ENCODE data around the gene ICA1. TPM values are rescaled to one million over a fixed set of nuclear protein-coding genes. Genes with fewer than 3 reads are reported as not detected.

ICA1 gene
- total RNA-seq, 1 donor from 2014 or later, result 28.0 TPM

GRCh38 chr7:8228068-8228467, 33.9 kb downstream of the ICA1 start:
- no peak for DNase-seq (ENCODE audit: low read depth in 2 of 2)

- DNase-seq (ENCODE audit: low read depth in 2 of 2), result no peak
These were observed 34.7 kb downstream of the ICA1 start for GRCh38 chr7:8227261-8227660.

GRCh38 chr7:8226501-8226900, 35.5 kb downstream of the ICA1 start:
- no peak for DNase-seq (ENCODE audit: low read depth in 2 of 2)

- DNase-seq (ENCODE audit: low read depth in 2 of 2), result no peak
These were observed 40.4 kb downstream of the ICA1 start for GRCh38 chr7:8221567-8221966.

- no peak for DNase-seq (ENCODE audit: low read depth in 2 of 2)
These were observed 40.9 kb downstream of the ICA1 start for GRCh38 chr7:8221101-8221495.

GRCh38 chr7:8220376-8221100, 41.4 kb downstream of the ICA1 start:
- DNase-seq (ENCODE audit: low read depth in 2 of 2), result no peak

- peak; percentile 67 to 79 for DNase-seq (ENCODE audit: low read depth in 2 of 2)
These were observed 44.5 kb downstream of the ICA1 start for GRCh38 chr7:8217200-8218068.

- DNase-seq (ENCODE audit: low read depth in 2 of 2), result no peak
These were observed 45.7 kb downstream of the ICA1 start for GRCh38 chr7:8216334-8216690.

- no peak for DNase-seq (ENCODE audit: low read depth in 2 of 2)
These were observed 46.2 kb downstream of the ICA1 start for GRCh38 chr7:8215648-8216333.

- DNase-seq (ENCODE audit: low read depth in 2 of 2), result no peak
These were observed 47.6 kb downstream of the ICA1 start for GRCh38 chr7:8214244-8214824.

GRCh38 chr7:8213381-8213780, 48.6 kb downstream of the ICA1 start:
- DNase-seq (ENCODE audit: low read depth in 2 of 2), result no peak

GRCh38 chr7:8212638-8213037, 49.3 kb downstream of the ICA1 start:
- DNase-seq (ENCODE audit: low read depth in 2 of 2), result no peak

GRCh38 chr7:8211725-8212096, 50.3 kb downstream of the ICA1 start:
- no peak for DNase-seq (ENCODE audit: low read depth in 2 of 2)

GRCh38 chr7:8210845-8211724, 50.9 kb downstream of the ICA1 start:
- no peak for DNase-seq (ENCODE audit: low read depth in 2 of 2)

GRCh38 chr7:8209353-8209752, 52.6 kb downstream of the ICA1 start:
- no peak for DNase-seq (ENCODE audit: low read depth in 2 of 2)

GRCh38 chr7:8208816-8209215, 53.2 kb downstream of the ICA1 start:
- no peak for DNase-seq (ENCODE audit: low read depth in 2 of 2)

- DNase-seq (ENCODE audit: low read depth in 2 of 2), result no peak
These were observed 55.0 kb downstream of the ICA1 start for GRCh38 chr7:8206956-8207355.

GRCh38 chr7:8205537-8205936, 56.4 kb downstream of the ICA1 start:
- no peak for DNase-seq (ENCODE audit: low read depth in 2 of 2)

GRCh38 chr7:8205031-8205387, 57.0 kb downstream of the ICA1 start:
- DNase-seq (ENCODE audit: low read depth in 2 of 2), result no peak

GRCh38 chr7:8204339-8205030, 57.5 kb downstream of the ICA1 start:
- DNase-seq (ENCODE audit: low read depth in 2 of 2), result no peak

Data from dermis microvascular lymphatic vessel endothelial cell (primary cell).